NCI-H2227 (cell line): ENCODE data around the gene HERC2.

Experiments
- DNase-seq: peaks from one replicate; lab custom pipeline; 2025; ENCODE audit not compliant: unreplicated experiment; lab: John Stamatoyannopoulos, UW

The HERC2 gene

GRCh38 chr15:28116521-28117431 lies 205.2 kb downstream of the HERC2 start:
- DNase-seq: no peak

GRCh38 chr15:28115871-28116270 lies 206.1 kb downstream of the HERC2 start:
- DNase-seq: no peak

- no peak for DNase-seq
Measured at GRCh38 chr15:28114721-28115622, 207.0 kb downstream of the HERC2 start.

- DNase-seq: no peak
Measured at GRCh38 chr15:28114114-28114455, 207.9 kb downstream of the HERC2 start.

- no peak for DNase-seq
Measured at GRCh38 chr15:28113394-28114113, 208.4 kb downstream of the HERC2 start.

- DNase-seq: no peak
Measured at GRCh38 chr15:28112962-28113361, 209.0 kb downstream of the HERC2 start.

GRCh38 chr15:28112101-28112760 lies 209.7 kb downstream of the HERC2 start:
- DNase-seq: no peak

GRCh38 chr15:28111543-28111942 lies 210.4 kb downstream of the HERC2 start:
- no peak for DNase-seq

GRCh38 chr15:28110481-28110881 lies 211.5 kb downstream of the HERC2 start:
- DNase-seq: no peak

- DNase-seq: no peak
Measured at GRCh38 chr15:28109626-28110455, 212.1 kb downstream of the HERC2 start.

GRCh38 chr15:28107904-28108275 lies 214.1 kb downstream of the HERC2 start:
- no peak for DNase-seq

- no peak for DNase-seq
Measured at GRCh38 chr15:28107111-28107903, 214.7 kb downstream of the HERC2 start.

- DNase-seq: no peak
Measured at GRCh38 chr15:28106294-28107110, 215.5 kb downstream of the HERC2 start.

- no peak for DNase-seq
Measured at GRCh38 chr15:28105793-28106192, 216.2 kb downstream of the HERC2 start.

- DNase-seq: no peak
Measured at GRCh38 chr15:28105224-28105791, 216.7 kb downstream of the HERC2 start.

GRCh38 chr15:28104326-28104725 lies 217.7 kb downstream of the HERC2 start:
- no peak for DNase-seq

GRCh38 chr15:28103831-28104230 lies 218.1 kb downstream of the HERC2 start:
- no peak for DNase-seq

GRCh38 chr15:28101983-28102441 lies 220.0 kb downstream of the HERC2 start:
- no peak for DNase-seq
